Activated T-helper 17 cell treated with anti-CD3 and anti-CD28 coated beads, Interleukin-2, amount 50 U/mL, for 72 hours (primary cell): ENCODE results near the gene PCF11. TPM values are rescaled to one million over a fixed set of nuclear protein-coding genes. Genes with fewer than 3 reads are reported as not detected.
A peak's percentile ranks its signal among the peaks of the same experiment; 100 is the strongest.

ENCODE experiments used
- ATAC-seq: fragments of 150-1000 bp; cut with Tn5 transposase; replicated peaks from 2 replicates; pipeline ENCODE4 v1.10.0; 2021; ENCODE audit warnings: mild to moderate bottlenecking, moderate library complexity
- H3K27ac Mint-ChIP-seq: one replicate; pipeline ENCODE4 v1.8.0; 2022; ENCODE audit warnings: mixed read lengths
- H3K27me3 Mint-ChIP-seq: one replicate; pipeline ENCODE4 v1.8.0; 2022; ENCODE audit warnings: mixed read lengths
- H3K36me3 Mint-ChIP-seq: one replicate; pipeline ENCODE4 v1.8.0; 2022; ENCODE audit warnings: low read depth, mild to moderate bottlenecking, mixed read lengths
- H3K4me1 Mint-ChIP-seq: one replicate; pipeline ENCODE4 v1.8.0; 2022; ENCODE audit warnings: mixed read lengths
- H3K4me3 Mint-ChIP-seq: one replicate; pipeline ENCODE4 v1.8.0; 2022; ENCODE audit warnings: mild to moderate bottlenecking, mixed read lengths
- H3K9me3 Mint-ChIP-seq: one replicate; pipeline ENCODE4 v1.8.0; 2022; ENCODE audit warnings: mixed read lengths
- total RNA-seq, 2 donors: library from RNA; stranded (reverse); gene quantifications; one replicate each; pipeline ENCODE4 v1.2.3, GENCODE V29; 2022

Gene PCF11
- total RNA-seq, 2 donors from 2014 or later, result 50.1 to 84.8 TPM

- no peaks in the 10 kb centered on the region for H3K9me3 Mint-ChIP-seq
- ATAC-seq, result no peak
- H3K27ac Mint-ChIP-seq, result peak overlapping the region; percentile 99
- H3K4me1 Mint-ChIP-seq, result peaks cover 34% of the 10 kb centered on the region
- H3K4me3 Mint-ChIP-seq, result peak overlapping the region; percentile 98
- peaks cover 99% of the 10 kb centered on the region for H3K36me3 Mint-ChIP-seq
- no peaks in the 10 kb centered on the region for H3K27me3 Mint-ChIP-seq
Observed at GRCh38 chr11:83161610-83162199, 4.8 kb downstream of the PCF11 start.

GRCh38 chr11:83162377-83162776 lies 5.4 kb downstream of the PCF11 start:
- H3K9me3 Mint-ChIP-seq, result no peaks in the 10 kb centered on the region
- no peak overlapping the region for H3K27ac Mint-ChIP-seq
- H3K4me3 Mint-ChIP-seq, result peak overlapping the region; percentile 98
- H3K4me1 Mint-ChIP-seq, result peaks cover 35% of the 10 kb centered on the region
- no peaks in the 10 kb centered on the region for H3K27me3 Mint-ChIP-seq
- H3K36me3 Mint-ChIP-seq, result peaks cover 99% of the 10 kb centered on the region
- ATAC-seq, result peak; percentile 54

- no peaks in the 10 kb centered on the region for H3K9me3 Mint-ChIP-seq
- H3K4me1 Mint-ChIP-seq, result peaks cover 43% of the 10 kb centered on the region
- peak overlapping the region; percentile 5 for H3K27ac Mint-ChIP-seq
- no peak overlapping the region for H3K4me3 Mint-ChIP-seq
- no peaks in the 10 kb centered on the region for H3K27me3 Mint-ChIP-seq
- ATAC-seq, result no peak
- peaks cover 99% of the 10 kb centered on the region for H3K36me3 Mint-ChIP-seq
Observed at GRCh38 chr11:83166193-83166866, 9.4 kb downstream of the PCF11 start.

GRCh38 chr11:83168756-83169155 lies 11.8 kb downstream of the PCF11 start:
- Mint-ChIP-seq H3K27ac (no peak overlapping the region), H3K4me1 (peaks cover 42% of the 10 kb centered on the region), H3K9me3 (no peaks in the 10 kb centered on the region), H3K36me3 (peaks cover 100% of the 10 kb centered on the region), H3K4me3 (peak overlapping the region; percentile 71), H3K27me3 (no peaks in the 10 kb centered on the region)
- no peak for ATAC-seq

- H3K27me3 Mint-ChIP-seq, result no peaks in the 10 kb centered on the region
- peak overlapping the region; percentile 21 for H3K27ac Mint-ChIP-seq
- no peaks in the 10 kb centered on the region for H3K9me3 Mint-ChIP-seq
- ATAC-seq, result no peak
- H3K4me1 Mint-ChIP-seq, result peaks cover 41% of the 10 kb centered on the region
- H3K36me3 Mint-ChIP-seq, result peaks cover 100% of the 10 kb centered on the region
- H3K4me3 Mint-ChIP-seq, result peak overlapping the region; percentile 71
Observed at GRCh38 chr11:83170865-83171264, 13.9 kb downstream of the PCF11 start.

- H3K9me3 Mint-ChIP-seq, result no peaks in the 10 kb centered on the region
- peaks cover 100% of the 10 kb centered on the region for H3K36me3 Mint-ChIP-seq
- ATAC-seq, result peak; percentile 42
Observed at GRCh38 chr11:83172551-83172950, 15.6 kb downstream of the PCF11 start.

GRCh38 chr11:83174008-83174407 lies 17.1 kb downstream of the PCF11 start:
- Mint-ChIP-seq H3K27ac (peak overlapping the region; percentile 70), H3K27me3 (no peaks in the 10 kb centered on the region), H3K4me1 (peaks cover 34% of the 10 kb centered on the region), H3K36me3 (peaks cover 100% of the 10 kb centered on the region), H3K4me3 (peak overlapping the region; percentile 50), H3K9me3 (no peaks in the 10 kb centered on the region)
- peak; percentile 75 for ATAC-seq

More at GRCh38 chr11:83172551-83172950, 15.6 kb downstream of the PCF11 start:
- H3K4me3 Mint-ChIP-seq, result peak overlapping the region; percentile 71
- no peaks in the 10 kb centered on the region for H3K27me3 Mint-ChIP-seq
- H3K27ac Mint-ChIP-seq, result peak overlapping the region; percentile 66
- H3K4me1 Mint-ChIP-seq, result peaks cover 37% of the 10 kb centered on the region

- H3K27ac Mint-ChIP-seq, result peak overlapping the region; percentile 69
- H3K9me3 Mint-ChIP-seq, result no peaks in the 10 kb centered on the region
- H3K4me1 Mint-ChIP-seq, result peaks cover 22% of the 10 kb centered on the region
- no peaks in the 10 kb centered on the region for H3K27me3 Mint-ChIP-seq
- peak overlapping the region; percentile 12 for H3K4me3 Mint-ChIP-seq
- peak; percentile 70 for ATAC-seq
- H3K36me3 Mint-ChIP-seq, result peaks cover 100% of the 10 kb centered on the region
Observed at GRCh38 chr11:83175815-83176214, 18.9 kb downstream of the PCF11 start.

GRCh38 chr11:83181815-83182214 lies 24.9 kb downstream of the PCF11 start:
- Mint-ChIP-seq H3K36me3 (peaks cover 96% of the 10 kb centered on the region), H3K27me3 (no peaks in the 10 kb centered on the region), H3K4me1 (no peaks in the 10 kb centered on the region), H3K9me3 (no peaks in the 10 kb centered on the region), H3K27ac (peak overlapping the region; percentile 0), H3K4me3 (no peak overlapping the region)
- no peak for ATAC-seq

GRCh38 chr11:83185767-83186166 lies 28.8 kb downstream of the PCF11 start:
- H3K4me1 Mint-ChIP-seq, result no peaks in the 10 kb centered on the region
- no peak overlapping the region for H3K4me3 Mint-ChIP-seq
- no peaks in the 10 kb centered on the region for H3K9me3 Mint-ChIP-seq
- no peak overlapping the region for H3K27ac Mint-ChIP-seq
- no peak for ATAC-seq
- H3K36me3 Mint-ChIP-seq, result peaks cover 96% of the 10 kb centered on the region
- no peaks in the 10 kb centered on the region for H3K27me3 Mint-ChIP-seq

GRCh38 chr11:83187465-83187864 lies 30.5 kb downstream of the PCF11 start:
- no peaks in the 10 kb centered on the region for H3K9me3 Mint-ChIP-seq
- H3K36me3 Mint-ChIP-seq, result peaks cover 99% of the 10 kb centered on the region
- no peak for ATAC-seq
- peaks cover 3% of the 10 kb centered on the region for H3K4me1 Mint-ChIP-seq
- no peaks in the 10 kb centered on the region for H3K27me3 Mint-ChIP-seq
- H3K27ac Mint-ChIP-seq, result no peak overlapping the region
- H3K4me3 Mint-ChIP-seq, result no peak overlapping the region

GRCh38 chr11:83191491-83191890 lies 34.6 kb downstream of the PCF11 start:
- no peak overlapping the region for H3K27ac Mint-ChIP-seq
- H3K4me3 Mint-ChIP-seq, result peak overlapping the region; percentile 27

GRCh38 chr11:83191986-83192385 lies 35.1 kb downstream of the PCF11 start:
- ATAC-seq, result no peak
- Mint-ChIP-seq H3K36me3 (peaks cover 67% of the 10 kb centered on the region), H3K4me1 (peaks cover 18% of the 10 kb centered on the region), H3K9me3 (no peaks in the 10 kb centered on the region), H3K27me3 (no peaks in the 10 kb centered on the region), H3K4me3 (peak overlapping the region; percentile 92), H3K27ac (peak overlapping the region; percentile 94)

More at GRCh38 chr11:83191491-83191890, 34.6 kb downstream of the PCF11 start:
- Mint-ChIP-seq H3K27me3 (no peaks in the 10 kb centered on the region), H3K36me3 (peaks cover 72% of the 10 kb centered on the region), H3K4me1 (peaks cover 13% of the 10 kb centered on the region), H3K9me3 (no peaks in the 10 kb centered on the region)
- no peak for ATAC-seq

GRCh38 chr11:83192606-83193245 lies 35.8 kb downstream of the PCF11 start:
- Mint-ChIP-seq H3K4me3 (peak overlapping the region; percentile 92), H3K36me3 (peaks cover 60% of the 10 kb centered on the region), H3K4me1 (peaks cover 20% of the 10 kb centered on the region), H3K27me3 (no peaks in the 10 kb centered on the region), H3K27ac (peak overlapping the region; percentile 94), H3K9me3 (no peaks in the 10 kb centered on the region)
- no peak for ATAC-seq
